ENCODE measurements around the gene RARA.

RARA gene

DNA sequence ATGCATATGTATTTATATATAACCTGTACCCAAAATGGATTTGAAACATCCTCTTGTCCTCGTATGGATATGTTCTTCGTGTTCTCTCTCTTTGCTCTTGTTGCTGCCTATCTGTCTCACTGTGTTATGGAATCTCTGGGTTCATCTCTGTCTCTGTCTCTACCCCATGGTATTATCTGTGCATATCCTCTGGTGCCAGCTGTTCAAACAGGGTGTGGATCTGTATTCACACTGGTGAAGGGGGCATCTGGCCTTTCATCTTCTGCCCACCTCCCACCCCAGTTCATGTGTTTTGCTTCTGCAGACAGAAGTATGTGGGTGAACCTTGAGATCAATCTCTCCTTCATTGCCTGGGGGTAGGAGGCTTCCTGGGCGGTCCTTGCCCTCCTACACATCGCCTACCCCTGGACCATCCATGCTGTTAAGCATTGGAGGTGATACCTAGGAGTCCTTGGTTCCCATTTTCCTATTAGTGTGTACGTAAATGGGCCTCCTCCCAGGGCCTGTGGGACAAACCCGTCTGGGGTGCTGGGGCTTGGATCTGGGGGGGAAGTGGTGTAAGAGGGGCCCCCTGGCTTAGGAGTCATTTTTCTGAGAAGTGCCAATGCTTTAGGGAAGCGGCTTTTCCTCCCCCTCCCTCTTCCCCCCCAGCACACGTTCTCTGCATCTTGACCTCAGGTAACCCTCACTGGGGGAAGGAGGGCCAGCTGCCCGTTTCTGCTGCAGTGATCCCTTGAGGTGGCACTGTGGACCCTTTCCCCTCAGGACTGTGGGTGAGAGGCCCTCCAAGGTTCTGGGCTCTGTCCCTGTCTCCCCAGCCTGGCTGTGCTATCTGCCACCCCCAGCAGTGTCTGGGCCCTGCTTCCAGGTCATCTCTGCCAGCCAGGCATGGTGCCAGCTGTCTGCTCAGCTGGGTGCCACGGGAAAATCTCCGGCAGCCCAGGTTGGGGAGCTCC lies 21.1 kb downstream of the RARA start:
- DNase-seq, result peak; percentile 40

DNA sequence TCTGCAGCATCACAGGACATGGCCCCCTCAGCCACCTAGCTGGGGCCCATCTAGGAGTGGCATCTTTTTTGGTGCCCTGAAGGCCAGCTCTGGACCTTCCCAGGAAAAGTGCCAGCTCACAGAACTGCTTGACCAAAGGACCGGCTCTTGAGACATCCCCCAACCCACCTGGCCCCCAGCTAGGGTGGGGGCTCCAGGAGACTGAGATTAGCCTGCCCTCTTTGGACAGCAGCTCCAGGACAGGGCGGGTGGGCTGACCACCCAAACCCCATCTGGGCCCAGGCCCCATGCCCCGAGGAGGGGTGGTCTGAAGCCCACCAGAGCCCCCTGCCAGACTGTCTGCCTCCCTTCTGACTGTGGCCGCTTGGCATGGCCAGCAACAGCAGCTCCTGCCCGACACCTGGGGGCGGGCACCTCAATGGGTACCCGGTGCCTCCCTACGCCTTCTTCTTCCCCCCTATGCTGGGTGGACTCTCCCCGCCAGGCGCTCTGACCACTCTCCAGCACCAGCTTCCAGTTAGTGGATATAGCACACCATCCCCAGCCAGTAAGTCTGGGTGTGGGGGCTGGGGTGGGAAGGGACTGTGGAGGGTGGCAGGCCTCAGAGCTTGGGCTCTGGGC lies 22.0 kb downstream of the RARA start:
- DNase-seq, result no peak

DNA sequence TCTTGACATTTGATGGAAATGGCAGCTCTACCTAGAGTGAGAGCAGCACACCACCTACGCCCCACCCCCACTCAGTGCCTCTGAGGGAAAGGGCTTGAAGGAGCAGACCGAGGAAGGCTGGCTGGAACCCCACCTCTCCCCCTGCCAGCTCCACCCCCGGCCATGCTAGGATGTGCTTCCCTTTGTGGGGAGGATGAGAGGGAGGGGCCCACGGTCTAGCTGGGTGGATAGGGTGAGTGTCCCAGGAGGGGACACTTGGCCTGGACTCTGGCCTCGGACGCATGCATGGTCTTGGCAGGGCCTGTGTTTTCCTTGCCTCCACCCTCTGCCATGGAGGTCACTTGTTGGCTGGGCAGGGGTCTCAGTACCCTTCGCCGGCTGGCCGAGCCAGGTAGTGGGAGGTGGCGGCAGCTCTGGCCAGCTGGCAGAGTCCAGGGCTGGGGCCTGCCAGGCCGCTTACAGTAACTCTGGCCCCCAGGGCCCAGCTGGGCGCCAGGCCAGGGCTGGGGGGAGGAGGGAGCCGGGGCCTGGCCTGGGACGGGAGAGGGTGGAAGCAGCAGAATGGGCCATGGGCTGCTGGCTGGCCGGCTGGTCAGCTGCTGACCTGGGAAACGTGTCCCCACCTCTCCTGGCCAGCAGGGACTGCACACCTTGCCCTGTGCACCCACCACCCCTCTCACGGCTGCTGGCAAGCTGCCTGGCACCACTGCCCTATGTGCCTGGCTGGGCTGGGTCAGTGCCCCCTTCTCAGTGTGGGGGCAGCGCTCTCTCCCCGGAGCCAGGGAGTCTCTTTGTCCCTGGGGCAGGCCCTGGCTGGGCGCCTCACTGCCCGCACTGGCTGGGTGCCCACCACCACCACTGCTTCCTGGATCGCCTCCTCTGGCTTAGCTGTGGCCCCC lies 23.0 kb downstream of the RARA start:
- no peak for DNase-seq

- DNase-seq, result no peak
Measured at GRCh38 chr17:40333781-40334448, 24.9 kb downstream of the RARA start.

DNA sequence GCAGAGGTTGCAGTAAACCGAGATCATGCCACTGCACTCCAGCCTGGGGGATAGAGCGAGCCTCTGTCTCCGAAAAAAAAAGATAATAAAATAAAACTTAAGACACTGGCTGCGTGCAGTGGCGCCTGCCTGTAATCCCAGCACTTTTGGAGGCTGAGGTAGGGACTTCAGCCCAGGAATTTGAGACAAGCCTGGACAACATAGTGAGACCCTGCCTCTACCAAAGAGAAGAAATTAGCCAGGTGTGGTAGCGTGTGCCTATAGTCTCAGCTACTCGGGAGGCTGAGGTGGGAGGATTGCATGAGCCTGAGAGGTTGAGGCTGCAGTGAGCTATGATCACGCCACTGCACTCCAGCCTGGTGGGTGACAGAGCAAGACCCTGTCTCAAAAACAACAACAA lies 26.6 kb downstream of the RARA start:
- DNase-seq, result no peak

- DNase-seq, result no peak
Measured at GRCh38 chr17:40337351-40337750, 28.4 kb downstream of the RARA start.

- no peak for DNase-seq
Measured at GRCh38 chr17:40338058-40338457, 29.1 kb downstream of the RARA start.

DNA sequence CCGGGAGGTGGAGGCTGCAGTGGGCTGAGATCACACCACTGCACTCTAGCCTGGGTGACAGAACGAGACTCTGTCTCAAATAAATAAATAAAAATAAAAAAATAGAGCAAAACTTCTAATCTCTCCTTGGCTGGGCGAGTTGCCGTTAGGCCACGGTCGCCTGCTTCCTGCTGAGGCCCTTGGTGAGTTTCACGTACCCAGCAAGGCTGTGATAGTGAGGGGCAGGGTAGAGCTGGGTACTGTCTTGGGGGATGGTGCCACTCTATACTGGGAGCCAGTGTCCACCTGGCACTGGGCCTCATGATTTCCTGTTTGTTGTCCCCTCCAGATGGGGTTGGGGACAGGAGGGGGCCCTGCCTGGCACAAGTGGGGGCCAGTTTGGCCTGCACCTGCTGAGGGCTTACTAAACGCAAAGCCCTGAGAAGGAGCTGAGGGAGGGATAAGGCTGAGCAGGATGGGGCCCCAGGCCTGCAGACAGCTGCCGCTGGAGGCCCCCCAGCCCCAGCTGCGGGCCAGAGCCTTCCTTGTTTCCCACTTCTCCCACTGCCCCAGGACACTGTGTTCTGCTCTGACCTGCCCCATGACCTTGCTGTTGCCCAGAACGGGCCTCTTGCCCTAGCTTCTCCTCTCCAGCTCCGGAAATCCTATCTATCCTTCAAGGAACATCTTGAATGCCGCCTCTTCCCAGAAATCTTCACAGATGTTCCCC lies 30.1 kb downstream of the RARA start:
- no peak for DNase-seq

- DNase-seq, result no peak
Measured at GRCh38 chr17:40340327-40340726, 31.3 kb downstream of the RARA start.

DNA sequence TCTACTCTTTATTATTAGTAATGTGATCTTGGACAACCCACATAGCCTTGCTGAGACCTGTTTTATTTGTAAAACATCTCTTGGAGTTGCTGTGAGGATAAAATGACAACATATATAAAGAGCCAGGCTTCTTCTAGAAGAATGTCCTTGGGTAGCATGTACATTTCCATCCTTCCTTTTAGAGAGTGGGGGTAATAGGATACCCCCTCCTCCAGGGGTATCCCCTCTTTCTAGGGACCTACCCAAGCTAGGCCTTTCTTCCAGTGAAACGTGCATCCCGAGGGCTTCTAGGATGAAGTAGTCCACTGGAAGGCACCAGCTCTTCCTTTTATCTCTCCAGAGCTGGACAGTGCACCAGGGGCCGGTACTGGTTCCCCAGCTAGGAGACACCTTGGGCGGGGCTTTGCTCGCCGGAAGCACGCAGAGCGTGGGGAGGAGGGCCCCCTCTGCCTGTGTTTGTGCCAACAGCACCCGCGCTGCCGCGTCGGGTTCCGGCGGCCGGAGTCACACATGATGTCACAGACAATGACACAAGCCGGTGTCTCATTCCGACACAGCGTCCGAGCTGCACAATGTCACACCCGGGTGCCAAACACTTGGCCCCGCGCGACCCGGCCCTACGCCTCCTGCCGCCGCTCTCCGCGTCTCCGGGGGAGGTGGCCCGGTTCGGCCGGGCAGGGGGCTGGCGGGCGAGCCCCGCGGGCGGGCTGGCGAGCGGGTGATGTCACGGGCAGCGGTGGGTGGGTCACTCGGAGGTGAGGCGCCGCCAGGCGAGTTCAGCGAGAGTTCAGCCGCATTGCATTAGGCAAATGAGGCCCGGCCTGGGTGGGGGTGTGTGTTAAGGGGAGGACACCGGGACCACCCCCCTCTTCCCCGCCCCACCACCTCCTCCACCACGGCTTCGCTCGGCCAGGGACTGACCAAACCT lies 32.2 kb downstream of the RARA start:
- DNase-seq, result peak; percentile 85

- DNase-seq, result peak; percentile 52
Measured at GRCh38 chr17:40341808-40342503, 33.0 kb downstream of the RARA start.

DNA sequence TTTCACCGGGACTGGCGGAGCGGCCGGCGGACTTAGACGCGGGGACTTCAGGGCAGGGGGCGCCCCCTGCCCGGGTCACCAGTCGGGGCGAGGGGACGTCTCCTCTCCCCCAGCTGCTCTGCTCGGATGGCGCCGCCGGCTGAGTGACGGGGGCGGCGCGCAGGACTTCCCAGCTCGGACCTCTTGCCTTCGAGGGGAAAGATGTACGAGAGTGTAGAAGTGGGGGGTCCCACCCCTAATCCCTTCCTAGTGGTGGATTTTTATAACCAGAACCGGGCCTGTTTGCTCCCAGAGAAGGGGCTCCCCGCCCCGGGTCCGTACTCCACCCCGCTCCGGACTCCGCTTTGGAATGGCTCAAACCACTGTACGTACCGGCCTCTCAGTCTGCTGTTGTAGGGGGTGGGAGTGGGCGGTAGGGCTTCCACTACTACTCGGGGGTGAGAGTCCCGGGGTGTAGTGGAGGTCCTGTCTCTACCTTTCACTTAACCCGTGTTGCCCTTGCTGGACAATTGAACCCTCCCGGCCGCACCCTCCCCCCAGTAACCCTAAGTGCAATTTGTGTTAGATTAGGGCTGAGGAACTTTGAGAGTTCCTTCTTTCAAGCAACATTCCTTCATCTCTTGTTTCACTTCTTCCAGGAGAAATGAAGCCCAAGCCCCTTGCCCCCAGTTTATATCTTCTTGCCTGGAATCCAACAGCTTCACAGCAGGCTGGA lies 33.7 kb downstream of the RARA start:
- no peak for DNase-seq

DNA sequence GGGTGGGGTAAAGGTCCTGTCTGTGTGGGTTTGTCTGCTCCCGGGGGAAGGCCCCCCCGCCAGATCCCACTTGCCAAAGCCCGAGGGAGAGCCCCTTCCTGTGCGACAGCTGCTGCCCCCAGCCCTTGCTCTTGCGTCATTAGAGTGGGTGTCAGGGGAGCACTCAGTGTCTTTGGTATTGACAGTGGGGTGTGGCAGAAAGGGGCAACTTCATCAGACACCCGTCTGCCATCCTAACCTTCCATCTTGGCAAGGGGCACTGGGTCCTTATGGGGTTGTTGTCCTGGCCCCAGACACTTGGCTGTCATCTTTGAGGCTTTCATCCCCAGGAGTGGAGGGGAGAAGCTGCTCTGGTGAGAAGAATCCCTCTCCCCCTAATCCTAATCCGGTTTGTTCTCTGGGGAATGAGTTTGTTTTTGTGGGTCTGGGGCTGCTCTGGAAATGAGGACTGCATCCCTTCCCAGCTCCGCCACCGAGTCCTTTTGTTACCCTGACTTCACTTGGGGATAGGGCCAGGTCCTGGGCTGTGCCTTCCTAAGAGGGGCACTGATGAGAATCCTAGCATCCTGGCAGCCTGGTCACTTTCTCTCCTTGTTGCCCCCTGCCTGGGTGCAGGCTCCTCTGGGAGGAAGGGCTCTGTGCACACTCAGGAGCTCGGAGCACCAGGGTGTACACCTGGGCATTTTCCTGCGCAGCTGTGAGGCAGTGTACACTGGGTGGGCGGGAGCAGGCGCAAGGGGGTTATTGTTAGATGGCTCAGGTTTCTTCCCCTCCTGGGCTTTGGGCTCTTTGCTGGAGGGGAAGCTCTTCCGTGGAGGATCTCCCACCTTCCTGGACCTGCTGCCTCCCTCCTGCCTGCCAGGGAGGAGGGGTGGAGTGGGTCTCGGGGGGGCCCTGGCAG lies 34.5 kb downstream of the RARA start:
- DNase-seq, result no peak

DNA sequence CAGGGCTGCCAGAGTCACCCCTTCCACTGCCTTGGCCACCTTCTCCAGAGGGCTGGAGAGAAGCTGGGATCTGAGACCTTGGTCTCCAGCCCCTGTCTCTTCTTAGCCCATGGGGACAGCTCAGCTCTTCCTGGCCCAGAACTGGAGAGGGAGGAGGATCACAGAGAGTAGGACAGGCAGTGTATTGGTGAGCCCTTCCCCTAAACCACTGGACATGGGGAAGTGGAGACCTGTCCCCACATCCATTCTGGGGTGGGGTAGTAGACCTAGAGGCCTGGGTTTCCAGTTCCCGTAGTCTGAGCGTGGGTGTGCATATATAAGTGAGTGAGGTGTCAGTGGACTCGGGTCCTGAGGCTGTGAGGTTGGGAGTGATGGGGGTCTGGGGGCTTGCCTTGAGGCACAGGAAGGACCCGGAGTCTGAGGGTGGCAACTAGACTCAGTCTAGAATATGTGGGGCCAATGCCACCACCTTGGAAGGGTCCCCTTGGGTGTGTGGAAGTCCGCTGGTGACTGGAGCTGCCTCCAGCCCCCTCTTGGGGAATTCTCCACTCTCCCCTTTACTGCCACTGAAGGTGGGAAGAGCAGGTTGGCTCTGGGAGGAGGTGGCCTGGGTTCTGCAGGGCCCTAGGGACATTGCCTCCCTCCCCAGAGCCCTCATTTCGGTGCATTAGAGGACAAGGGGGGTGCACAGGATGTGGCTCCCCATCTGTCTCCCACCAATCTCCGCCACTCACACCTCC lies 35.6 kb downstream of the RARA start:
- no peak for DNase-seq

DNA sequence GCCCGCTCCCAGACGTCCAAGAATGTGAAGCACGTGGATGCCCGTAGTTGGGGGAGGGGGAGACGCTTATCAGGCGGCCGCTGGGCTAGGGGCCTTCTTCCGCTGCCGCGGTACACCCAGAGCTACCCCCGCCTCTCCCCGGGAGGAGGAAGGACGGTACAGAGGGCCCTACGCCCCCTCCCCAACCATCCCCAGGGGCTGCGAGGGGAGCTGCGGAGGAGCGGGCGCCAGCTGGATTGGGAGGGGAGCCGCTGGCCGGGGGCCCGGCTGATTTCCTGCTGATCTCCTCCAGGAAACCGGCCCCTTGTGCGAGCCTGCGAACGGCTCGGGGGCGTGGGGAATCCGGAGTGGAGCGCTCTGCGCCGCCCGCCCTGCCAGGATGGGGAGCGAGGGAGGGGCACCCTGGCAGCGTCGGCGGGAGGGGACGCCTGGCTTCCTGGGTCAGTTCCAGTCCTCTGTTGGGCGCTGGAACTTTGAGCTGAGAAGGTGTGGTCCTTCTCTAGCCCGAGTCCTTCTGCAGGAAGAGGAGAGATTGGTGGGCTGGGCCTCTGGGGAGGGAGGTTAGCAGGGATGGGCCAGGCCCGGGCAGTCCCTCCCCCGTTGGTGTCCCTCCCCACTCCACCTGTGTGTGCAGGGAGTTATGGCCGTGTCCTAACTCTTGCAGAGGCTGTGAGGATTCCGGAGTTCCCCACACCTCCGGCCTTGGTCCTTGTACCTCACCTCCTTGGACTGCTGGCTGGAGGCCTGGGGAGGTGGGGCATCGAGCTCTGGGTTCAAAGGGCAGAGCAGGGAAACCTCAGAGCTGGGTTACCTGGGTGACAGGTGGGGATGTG lies 36.4 kb downstream of the RARA start:
- no peak for DNase-seq

- DNase-seq, result no peak
Measured at GRCh38 chr17:40345994-40346764, 37.2 kb downstream of the RARA start.

Data from NCI-H774 (cell line).